Right renal pelvis (tissue), 4 donors: ENCODE data around the gene PIK3CB. TPM values are rescaled to one million over a fixed set of nuclear protein-coding genes. Genes with fewer than 3 reads are reported as not detected.
"Not testable (repeated sequence)": the region's sequence is repeated elsewhere in the genome, so short reads cannot be mapped to it uniquely, and the experiment has no call there.

Source experiments
- DNase-seq, 4 donors: peaks; one replicate each; pipeline ENCODE4 v3.0.0-alpha.2; 2013; ENCODE audit warnings: low read depth in 4 of 4, low spot score in 3 of 4, missing footprints in 1 of 4
- polyA plus RNA-seq, 4 donors: library from polyadenylated mRNA; unstranded; fragments of 120-200 nt; gene quantifications; one replicate each; pipeline ENCODE4 v1.2.1, GENCODE V29; 2013; ENCODE audit not compliant: insufficient read length in 4 of 4

Gene PIK3CB
- polyA plus RNA-seq, 4 donors, result 27.9 to 35.4 (median 32.9) TPM

DNA sequence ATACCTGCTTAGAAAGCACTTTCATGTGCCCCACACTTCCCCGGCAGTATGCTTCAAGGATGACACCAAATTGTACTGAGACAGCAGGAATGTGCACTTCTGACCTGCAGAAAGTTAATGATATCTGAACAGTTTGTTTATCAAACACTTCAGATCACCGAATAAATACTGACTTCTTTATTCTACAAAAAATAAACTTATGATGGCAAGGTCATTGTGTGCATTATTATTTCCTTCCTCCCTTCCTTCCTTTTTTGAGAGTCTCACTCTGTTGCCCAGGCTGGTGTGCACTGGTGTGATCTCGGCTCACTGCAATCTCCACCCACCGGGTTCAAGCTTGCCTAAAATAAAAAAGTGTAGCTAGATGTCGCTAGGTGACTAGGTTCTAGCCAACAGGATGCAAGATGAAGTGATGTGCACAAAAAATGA is 145.8 kb downstream of the PIK3CB start:
- DNase-seq, result no peak

DNA sequence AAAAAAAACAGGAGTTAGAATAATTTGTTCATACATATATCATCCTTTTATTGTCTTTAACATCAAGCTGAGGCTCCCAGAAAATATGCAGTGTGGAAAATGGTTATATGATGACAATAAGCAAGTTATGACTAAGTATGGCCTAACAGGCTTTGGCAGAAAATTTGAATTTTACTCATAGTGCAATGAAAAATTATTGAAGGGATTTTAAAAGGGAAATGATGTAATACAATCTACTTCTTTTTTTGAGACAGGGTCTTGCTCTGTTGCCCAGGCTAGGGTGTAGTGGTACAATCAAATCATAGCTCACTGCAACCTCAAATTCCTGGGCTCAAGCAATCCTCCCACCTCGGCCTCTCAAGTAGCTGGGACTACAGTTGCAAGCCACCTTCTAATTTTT is 147.5 kb downstream of the PIK3CB start:
- no peak for DNase-seq

DNA sequence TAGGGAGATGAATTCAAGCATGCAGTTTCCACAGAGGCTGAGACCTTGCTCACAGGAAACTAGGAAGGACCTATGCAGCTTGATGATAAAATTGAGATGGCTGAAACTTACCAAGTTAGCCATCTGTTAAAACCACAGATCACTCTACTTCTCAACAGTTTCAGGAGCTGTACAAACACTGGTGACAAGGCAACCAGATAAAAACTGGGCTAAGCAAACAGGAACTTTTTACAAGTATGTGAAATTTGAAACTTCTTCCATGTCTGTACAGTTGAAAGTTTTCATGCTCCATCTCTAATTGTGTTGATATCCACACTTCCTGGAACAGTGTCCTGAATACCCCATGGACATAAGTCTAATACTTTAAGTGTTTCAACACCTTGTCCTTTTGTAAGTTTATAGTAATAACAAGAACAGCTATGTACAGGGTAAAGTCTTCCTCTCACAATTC is 147.9 kb downstream of the PIK3CB start:
- peak in 1 of 4 donors; percentile 8 for DNase-seq

DNA sequence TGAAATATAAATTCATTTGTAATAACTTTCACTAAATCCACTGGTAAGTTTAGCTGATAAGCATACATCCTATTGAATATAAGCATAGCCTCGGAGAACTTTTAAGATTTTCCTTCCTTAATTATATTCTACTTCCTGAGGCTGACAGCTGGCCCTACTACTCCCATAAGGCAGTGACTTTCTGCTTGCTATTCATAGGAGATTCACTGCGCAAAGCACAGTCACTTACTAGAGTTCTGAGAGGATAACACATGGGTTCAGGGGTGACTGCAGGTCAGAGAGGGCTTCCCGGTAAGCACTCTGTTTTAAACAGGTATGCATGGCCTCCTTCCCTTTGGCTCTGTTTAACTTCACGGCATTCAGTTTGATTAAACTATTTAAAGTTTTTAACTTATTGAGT is 150.3 kb downstream of the PIK3CB start:
- DNase-seq, result no peak

DNA sequence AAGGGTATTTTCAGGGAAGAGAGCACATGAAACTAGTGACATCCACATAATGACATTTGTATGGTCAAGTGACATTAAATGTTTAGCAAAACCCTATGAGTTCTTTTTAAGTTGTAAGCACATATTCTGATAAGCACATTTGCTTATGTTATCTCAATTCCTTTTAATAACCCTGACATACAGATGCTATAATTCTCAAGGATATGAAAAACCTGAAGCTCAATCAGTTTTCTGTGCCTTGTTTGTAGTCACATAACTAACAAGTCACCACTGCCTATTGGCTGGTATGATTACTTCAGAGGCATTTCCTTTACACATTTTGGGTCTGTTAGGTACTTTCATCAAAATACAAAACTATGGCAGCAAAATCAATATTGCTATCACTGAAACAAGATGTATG is 152.1 kb downstream of the PIK3CB start:
- DNase-seq, result no peak

DNA sequence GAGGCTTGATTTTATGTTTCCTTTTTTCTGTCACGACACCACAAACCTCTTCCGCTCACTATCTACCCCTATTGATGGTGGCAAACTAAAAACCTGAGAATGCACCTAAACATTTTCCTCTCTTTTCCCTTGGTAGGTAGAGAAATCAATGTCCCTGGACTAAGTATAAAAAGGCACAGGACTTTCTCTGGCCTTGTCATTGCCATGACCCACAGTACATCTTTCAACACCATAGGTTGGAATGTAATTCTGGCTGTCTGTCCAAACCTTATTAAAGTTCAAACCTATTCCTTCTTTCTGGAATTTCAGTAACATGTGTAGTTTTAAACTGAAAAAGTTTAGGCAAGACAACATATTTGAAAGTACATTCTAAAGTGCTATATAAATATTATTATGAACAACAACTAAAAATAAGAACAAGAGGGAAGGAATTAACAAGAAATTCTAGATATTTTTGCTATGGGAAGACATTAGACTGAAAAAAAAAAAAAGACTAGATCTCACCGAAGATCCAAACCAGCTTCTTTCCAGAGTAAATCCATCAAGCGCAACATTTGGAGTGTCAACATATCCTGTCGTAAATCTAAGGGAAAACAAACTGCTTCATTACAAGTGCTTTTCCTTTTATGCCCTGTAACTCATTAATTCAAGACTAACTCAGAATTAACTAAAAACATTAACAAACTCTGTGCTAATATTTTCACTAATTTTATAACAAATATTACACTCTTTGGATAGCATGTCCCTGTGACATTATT is 153.1 kb downstream of the PIK3CB start:
- peak in 1 of 4 donors; percentile 6 for DNase-seq

DNA sequence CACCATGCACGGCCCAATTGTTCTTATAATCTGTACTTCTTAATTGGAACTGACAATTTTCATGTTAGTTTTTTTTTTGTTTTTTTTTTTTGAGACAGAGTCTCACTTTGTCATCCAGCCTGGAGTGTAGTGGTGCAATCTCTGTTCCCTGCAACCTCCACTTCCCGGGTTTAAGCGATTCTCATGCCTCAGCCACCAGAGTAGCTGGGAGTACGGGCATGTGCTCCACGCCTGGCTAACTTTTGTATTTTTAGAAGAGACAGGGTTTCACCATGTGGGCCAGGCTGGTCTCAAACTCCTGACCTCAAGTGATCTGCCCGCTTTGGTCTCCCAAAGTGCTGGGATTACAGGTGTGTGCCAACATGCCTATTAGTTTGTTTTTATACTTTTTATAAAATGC is 153.8 kb downstream of the PIK3CB start:
- not testable (repeated sequence) for DNase-seq

DNA sequence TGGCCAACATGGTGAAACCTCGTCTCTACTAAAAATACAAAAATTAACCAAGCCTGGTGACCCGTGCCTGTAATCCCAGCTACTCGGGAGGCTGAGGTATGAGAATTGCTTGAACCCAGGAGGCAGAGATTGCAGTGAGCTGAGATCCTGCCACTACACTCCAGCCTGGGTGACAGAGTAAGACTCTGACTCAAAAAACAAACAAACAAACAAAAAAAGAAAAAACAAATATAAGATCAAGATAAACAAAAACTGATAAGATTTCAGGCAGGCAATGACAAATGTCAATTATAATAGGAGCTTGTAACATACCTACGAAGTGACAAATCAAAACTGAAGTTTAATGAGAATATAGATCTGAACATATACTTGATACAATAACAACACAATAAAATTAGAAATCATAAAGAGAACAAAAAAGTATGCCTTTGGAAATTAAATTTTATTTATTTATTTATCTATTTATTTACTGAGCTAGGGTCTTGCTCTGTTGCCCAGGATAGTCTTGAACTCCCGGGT is 155.8 kb downstream of the PIK3CB start:
- DNase-seq, result no peak

DNA sequence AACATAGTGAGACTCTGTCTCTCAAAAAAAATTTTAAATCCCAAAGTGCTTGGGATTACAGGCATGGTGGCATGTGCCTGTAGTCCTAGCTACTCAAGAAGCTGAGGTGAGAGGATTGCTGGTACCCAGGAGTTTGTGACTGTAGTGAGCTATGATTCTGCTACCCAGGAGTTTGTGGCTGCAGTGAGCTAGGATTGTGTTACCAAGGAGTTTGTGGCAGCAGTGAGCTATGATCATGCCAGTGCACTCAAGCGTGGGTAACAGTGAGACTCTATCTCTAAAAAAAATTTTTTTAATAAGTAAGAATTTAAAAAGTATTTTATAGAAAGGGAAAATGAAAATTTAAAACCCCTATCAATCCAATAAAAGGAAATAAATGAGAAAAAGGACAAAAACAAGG is 156.6 kb downstream of the PIK3CB start:
- DNase-seq, result no peak

DNA sequence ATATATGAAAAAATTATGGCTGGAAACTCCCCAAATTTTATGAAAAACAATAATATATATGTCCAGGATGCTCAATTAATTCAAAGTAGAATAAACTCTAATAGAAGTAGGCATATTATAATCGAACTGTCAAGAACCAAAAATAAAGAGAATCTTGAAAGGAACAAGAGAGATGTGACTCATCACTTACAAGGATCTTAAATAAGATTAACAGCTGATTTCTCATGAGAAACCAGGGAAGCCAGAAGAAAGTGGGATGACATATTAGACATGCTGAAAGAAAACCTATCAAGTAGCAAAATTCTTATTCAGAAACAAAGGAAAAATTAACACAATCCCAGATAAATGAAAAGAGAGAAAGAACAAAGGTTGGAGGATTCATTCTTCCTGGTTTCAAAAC is 159.3 kb downstream of the PIK3CB start:
- DNase-seq, result no peak

DNA sequence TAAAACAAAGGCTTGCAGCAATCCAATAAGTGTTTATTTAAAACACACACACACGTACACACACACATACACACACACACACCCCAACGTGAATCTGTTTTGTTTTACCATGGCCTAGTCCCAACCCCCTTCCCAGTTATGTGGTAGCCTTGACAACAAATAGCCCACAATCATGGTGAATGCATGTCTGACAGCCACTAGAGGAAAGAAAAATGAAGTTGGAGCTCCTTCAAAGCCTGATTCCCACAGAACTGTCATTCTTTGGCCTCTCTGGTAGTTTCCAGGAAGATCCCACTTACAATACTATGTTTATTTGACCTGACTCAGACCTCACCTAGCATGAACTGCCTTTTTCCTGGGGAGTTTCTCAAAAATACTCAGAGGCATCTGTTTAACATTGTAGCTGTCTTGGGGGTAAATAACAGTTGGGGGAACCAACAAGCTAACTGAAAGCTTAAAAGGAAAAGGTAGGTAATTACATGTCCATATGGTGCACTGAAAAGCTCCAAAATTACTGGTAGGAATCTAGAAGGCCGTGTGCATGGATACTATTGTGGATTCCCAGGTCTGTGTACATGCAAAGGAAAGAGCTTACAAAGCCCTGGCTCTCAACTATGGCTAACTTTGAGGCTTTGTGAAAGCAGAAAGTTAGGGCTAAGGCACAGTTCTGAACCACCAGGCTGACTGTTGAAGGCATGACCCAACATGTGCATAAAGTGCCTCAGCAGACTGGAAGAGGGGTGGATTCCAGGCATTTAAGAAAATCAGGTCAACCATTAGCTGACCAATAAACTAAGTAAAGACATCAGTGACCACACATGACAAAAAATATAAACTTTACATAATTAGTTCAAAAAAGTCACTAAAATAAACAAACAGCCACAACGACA is 160.8 kb downstream of the PIK3CB start:
- DNase-seq, result no peak

DNA sequence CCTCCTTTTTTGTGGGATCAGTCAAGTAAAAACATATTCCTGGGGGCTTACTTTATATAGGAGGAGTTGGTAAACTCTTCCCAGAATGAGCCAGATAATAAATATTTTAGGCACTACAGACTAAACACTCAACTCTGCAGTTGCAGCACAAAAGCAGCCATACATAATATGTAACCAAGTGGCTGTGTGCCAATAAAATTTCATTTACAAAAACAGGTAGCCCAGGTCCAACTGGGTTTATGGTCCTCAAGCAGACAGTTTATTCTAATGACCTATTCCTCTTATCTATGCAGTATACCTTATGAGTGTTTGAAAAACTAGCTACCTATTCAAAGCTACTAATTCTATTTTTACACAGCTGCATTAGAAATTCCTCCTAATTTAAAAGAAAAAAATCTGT is 164.3 kb downstream of the PIK3CB start:
- no peak for DNase-seq

DNA sequence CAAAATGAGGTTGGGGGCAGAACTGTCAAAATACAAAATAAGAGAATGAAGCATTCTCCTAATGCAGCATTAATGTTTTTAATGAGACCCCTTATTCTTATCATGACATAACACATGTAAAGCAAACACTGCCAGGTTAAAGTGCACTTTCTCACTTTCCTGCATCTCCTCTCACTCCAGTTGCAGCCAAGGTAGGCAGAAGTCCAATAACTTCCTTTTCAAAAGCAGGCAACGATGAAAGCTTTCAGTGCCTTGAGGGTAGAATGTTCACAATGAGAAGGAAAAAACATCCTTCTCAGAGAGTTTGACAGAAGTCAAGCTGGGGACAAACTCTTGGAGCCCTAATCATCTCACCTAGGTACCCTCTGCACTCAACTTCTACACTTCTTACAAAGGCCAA is 166.6 kb downstream of the PIK3CB start:
- no peak for DNase-seq

DNA sequence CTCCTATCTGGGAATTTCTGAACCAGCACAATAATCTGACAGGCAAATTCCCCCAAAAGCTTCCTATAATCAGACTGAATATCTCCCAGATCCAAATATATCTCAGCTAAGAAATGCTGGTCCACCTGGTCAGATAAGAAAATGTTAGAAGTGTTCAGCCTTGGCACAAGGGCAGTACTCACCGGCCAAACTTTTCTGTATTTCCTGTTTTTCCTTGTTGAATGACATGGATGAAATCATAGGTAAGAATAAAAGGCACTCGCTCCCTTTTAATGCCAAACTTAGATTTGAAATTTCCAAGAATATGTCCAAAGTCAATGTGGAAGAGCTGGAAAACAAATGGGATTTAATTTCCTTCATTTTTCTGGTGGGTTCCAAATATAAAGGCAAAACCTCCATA is 177.2 kb downstream of the PIK3CB start:
- DNase-seq, result no peak

DNA sequence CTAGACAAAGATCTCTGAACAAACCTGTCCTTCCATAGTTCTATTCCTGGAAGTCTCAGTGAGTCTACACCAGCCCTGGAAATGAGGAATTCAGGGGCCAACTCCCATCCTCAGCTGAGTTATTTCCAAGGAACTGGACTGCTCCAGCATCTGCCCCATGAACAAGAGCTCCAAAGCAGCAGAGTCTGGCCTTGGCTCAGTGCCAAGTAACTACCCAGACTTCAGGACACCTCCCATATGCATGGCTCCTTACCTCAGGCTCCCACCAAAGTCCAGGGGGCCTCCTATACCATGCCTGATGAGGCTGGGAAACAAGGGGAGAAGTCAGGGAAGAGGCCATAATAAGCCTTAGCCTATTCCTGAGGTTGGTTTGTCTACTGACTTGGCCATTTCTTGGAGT is 181.2 kb downstream of the PIK3CB start:
- no peak for DNase-seq

DNA sequence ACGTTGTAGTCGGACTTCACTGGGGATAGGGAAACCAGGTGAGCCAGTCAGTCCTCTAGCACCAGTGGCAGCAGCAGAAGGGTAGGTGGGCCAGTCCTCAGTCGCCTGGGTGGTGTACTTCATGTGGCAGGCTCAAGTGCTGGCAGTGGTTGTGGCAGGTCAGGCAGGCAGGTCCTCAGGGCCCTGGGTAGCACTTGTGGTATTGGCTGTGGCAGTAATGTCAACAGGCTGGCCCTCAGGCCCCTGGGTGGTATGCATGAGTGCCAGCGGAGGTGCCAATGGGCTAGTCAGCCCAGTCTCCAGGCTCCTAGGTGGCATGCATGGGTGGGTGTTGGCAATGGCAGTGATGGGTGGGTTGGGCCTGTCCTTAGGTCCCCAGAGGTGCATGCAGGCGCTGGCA is 185.6 kb downstream of the PIK3CB start:
- DNase-seq, result no peak

DNA sequence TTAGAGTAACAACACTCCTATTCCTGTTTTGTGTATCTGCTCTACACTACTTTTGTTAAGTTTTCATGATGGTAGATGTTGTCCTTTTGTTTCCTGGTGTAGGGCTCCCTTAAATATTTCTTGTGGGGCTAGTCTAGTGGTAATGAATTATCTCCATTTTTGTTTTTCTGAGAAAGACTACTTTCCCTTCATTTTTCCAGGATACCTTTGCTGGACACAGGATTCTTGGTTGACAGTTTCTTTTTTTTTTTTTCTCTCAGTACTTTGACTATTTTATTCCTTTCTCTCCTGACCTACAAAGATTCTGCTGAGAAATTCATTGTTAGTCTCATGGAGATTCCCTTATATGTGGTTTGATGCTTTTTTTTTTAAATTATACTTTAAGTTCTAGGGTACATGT is 188.2 kb downstream of the PIK3CB start:
- no peak for DNase-seq

DNA sequence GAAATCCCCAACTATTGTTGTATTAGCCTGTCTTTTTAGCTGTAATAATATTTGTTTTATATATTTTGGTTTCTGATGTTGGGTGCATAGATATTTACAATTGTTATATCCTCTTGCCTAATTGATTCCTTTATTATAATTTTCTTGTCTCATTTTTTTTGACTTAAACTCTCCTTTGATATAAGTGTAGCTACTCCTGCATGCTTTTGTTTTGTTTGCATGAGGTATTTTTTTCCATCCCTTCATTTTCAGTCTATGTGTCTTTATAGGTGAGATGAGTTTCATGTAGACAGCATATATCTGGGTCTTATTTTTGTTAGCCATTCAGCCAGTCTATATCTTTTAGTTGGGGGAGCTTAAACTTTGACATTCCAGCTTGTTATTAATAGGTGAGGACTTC is 188.7 kb downstream of the PIK3CB start:
- DNase-seq, result no peak

DNA sequence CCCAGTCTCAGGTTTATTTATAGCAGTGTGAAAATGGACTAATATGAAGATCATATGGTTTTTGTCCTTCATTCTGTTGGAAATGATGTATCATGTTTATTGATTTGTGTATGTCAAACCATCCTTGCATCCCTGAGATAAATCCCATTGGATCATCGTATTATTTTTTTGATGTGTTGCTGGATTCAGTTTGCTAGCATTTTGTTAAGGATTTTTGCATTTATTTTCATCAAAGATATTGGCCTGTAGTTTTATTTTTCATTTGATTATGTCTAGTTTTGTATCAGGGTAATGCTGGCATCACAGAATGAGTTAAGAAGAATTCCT is 191.8 kb downstream of the PIK3CB start:
- DNase-seq, result no peak

DNA sequence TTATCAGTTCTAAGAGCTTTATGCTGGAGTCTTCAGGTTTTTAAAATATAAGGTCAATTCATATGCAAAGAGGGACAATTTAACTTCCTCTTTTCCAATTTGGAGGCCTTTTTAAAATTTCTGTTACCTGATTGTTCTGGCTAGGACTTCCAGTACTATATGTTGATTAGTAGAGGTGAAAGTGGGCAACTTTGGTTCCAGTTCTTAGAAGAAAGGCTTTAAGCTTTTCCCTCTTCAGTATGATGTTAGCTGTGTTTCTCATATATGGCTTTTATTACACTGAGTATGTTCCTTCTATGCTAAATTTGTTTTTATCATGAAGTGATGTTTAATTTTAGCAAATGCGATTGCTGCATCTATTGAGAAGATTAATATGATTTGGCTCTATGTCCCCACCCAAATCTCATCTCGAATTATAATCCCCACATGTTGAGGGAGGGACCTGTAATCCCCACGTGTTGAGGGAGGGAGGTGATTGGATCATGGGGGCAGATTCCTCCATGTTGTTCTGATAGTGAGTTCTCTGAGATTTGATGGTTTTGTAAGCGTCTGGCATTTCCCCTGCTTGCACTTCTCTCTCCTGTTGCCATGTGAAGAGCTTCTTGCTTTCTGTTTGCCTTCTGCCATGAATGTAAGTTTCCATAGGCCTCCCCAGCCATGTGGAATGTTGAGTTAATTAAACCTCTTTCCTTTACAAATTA is 192.4 kb downstream of the PIK3CB start:
- no peak for DNase-seq

DNA sequence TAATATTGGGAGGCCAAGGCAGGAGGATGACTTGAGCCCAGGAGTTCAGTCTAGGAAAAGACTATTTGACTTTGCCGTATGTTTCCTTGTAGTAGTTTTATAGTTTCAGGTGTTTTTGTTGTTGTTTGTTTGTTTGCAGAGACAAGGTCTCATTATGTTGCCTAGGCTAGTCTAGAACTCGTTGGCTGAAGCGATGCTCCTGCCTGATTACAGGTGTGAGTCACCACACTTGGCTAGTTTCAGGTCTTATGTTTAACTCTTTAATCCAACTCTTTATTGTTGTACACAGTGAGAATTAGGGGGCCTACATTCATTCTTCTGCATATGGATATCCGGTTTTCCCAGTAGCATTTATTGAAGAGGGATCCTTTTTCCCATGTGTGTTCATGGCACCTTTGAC is 194.2 kb downstream of the PIK3CB start:
- DNase-seq, result no peak
